HG03097 (cell line): ENCODE data around the gene TMEM54.

ENCODE experiments used
- ATAC-seq: cut with Tn5 transposase; IDR thresholded peaks from one replicate; pipeline ENCODE4 v1.9.1; 2021; ENCODE audit not compliant: unreplicated experiment, low FRiP score

TMEM54 gene

GRCh38 chr1:32883338-32884031, 17.7 kb downstream of the TMEM54 start:
- ATAC-seq: no peak

- ATAC-seq: no peak
Observed at GRCh38 chr1:32881871-32882850, 19.0 kb downstream of the TMEM54 start.

- no peak for ATAC-seq
Observed at GRCh38 chr1:32881291-32881690, 19.9 kb downstream of the TMEM54 start.

- ATAC-seq: no peak
Observed at GRCh38 chr1:32878637-32879041, 22.6 kb downstream of the TMEM54 start.

GRCh38 chr1:32878183-32878582, 23.0 kb downstream of the TMEM54 start:
- ATAC-seq: no peak

GRCh38 chr1:32877211-32878110, 23.7 kb downstream of the TMEM54 start:
- ATAC-seq: no peak

GRCh38 chr1:32876341-32877210, 24.6 kb downstream of the TMEM54 start:
- ATAC-seq: no peak

GRCh38 chr1:32874860-32875752, 26.1 kb downstream of the TMEM54 start:
- ATAC-seq: no peak

- ATAC-seq: no peak
Observed at GRCh38 chr1:32873484-32873883, 27.7 kb downstream of the TMEM54 start.

GRCh38 chr1:32872192-32872460, 29.1 kb downstream of the TMEM54 start:
- no peak for ATAC-seq

GRCh38 chr1:32871364-32872191, 29.6 kb downstream of the TMEM54 start:
- ATAC-seq: no peak

- no peak for ATAC-seq
Observed at GRCh38 chr1:32870615-32871363, 30.4 kb downstream of the TMEM54 start, which contains the start of gene FNDC5. Gene FNDC5 (minus strand): TSS chr1:32870912.

GRCh38 chr1:32869923-32870614, 31.1 kb downstream of the TMEM54 start:
- ATAC-seq: no peak

- ATAC-seq: no peak
Observed at GRCh38 chr1:32868806-32869455, 32.3 kb downstream of the TMEM54 start.

- ATAC-seq: no peak
Observed at GRCh38 chr1:32868085-32868484, 33.1 kb downstream of the TMEM54 start.

GRCh38 chr1:32867671-32868070, 33.5 kb downstream of the TMEM54 start:
- no peak for ATAC-seq
